SW 1271 (cell line): Measurements from ENCODE around the gene SKI.
"Not testable (repeated sequence)": the region's sequence is repeated elsewhere in the genome, so short reads cannot be mapped to it uniquely, and the experiment has no call there.

ENCODE experiments used
- DNase-seq, 2 experiments: peaks; one replicate each; lab custom pipeline; 2025; lab: John Stamatoyannopoulos, UW

Gene SKI

GRCh38 chr1:2260470-2260869 lies 32.4 kb downstream of the SKI start:
- DNase-seq, result not testable (repeated sequence)

- DNase-seq, result no peak
These were observed 32.8 kb downstream of the SKI start for GRCh38 chr1:2260917-2261316.

GRCh38 chr1:2261476-2262395 lies 33.6 kb downstream of the SKI start:
- DNase-seq, result not testable (repeated sequence)

- DNase-seq, result no peak
These were observed 38.3 kb downstream of the SKI start for GRCh38 chr1:2266301-2266975.

GRCh38 chr1:2267051-2267830 lies 39.1 kb downstream of the SKI start:
- DNase-seq, result no peak

GRCh38 chr1:2267862-2268261 lies 39.7 kb downstream of the SKI start:
- no peak for DNase-seq

GRCh38 chr1:2268285-2269056 lies 40.4 kb downstream of the SKI start:
- no peak for DNase-seq

- no peak for DNase-seq
These were observed 41.2 kb downstream of the SKI start for GRCh38 chr1:2269193-2269921.

GRCh38 chr1:2269922-2270259 lies 41.8 kb downstream of the SKI start:
- no peak for DNase-seq

GRCh38 chr1:2270260-2271100 lies 42.4 kb downstream of the SKI start:
- DNase-seq, result no peak

- no peak for DNase-seq
These were observed 43.1 kb downstream of the SKI start for GRCh38 chr1:2271211-2271721.

GRCh38 chr1:2271841-2272655 lies 43.9 kb downstream of the SKI start:
- no peak for DNase-seq

- DNase-seq, result no peak
These were observed 44.7 kb downstream of the SKI start for GRCh38 chr1:2272686-2273400.

GRCh38 chr1:2273401-2274090 lies 45.4 kb downstream of the SKI start:
- no peak for DNase-seq

GRCh38 chr1:2274231-2274928 lies 46.3 kb downstream of the SKI start:
- no peak for DNase-seq

GRCh38 chr1:2274929-2275475 lies 46.9 kb downstream of the SKI start:
- no peak for DNase-seq
